H1 (cell line): ENCODE data around the gene SH3BP5. TPM values are rescaled to one million over a fixed set of nuclear protein-coding genes. Genes with fewer than 3 reads are reported as not detected.

ENCODE experiments used
- CTCF ChIA-PET: fragments of 300-600 bp; sonication (Branson Sonifier 250); formaldehyde crosslinking; loops from one replicate; lab custom pipeline; 2021; ENCODE audit not compliant: partially characterized antibody; lab: Charles Lee
- POLR2A ChIA-PET: fragments of 300-600 bp; sonication (Branson Sonifier 250); formaldehyde crosslinking; loops from one replicate; lab custom pipeline; 2021; ENCODE audit warnings: inconsistent platforms; ENCODE audit not compliant: partially characterized antibody; lab: Charles Lee
- DNase-seq, 2 experiments: peaks; one replicate each; pipeline versions ENCODE4 v3.0.0 to v3.0.0-alpha.2; 2010 to 2022; ENCODE audit warnings: low spot score in 2 of 2, low read depth in 1 of 2, mixed read lengths in 1 of 2
- FAIRE-seq: peaks from 2 replicates; lab custom pipeline; 2011; peaks lifted over from hg19 to GRCh38; lab: Jason Lieb, UNC
- H2AFZ ChIP-seq: 2 replicates; pipeline ENCODE4 v1.8.1; 2012; ENCODE audit warnings: low read length, inconsistent platforms
- H2AK5ac ChIP-seq: 2 replicates; pipeline ENCODE4 v1.6.1; 2013; ENCODE audit warnings: low read depth, low read length
- H2BK120ac ChIP-seq: replicated peaks from 2 replicates; pipeline ENCODE3; 2013; ENCODE audit warnings: low read depth, low read length, inconsistent platforms
- H2BK12ac ChIP-seq: 2 replicates; pipeline ENCODE4 v1.6.1; 2013; ENCODE audit warnings: low read depth, low read length
- H2BK15ac ChIP-seq: 2 replicates; pipeline ENCODE4 v1.6.1; 2013; ENCODE audit warnings: low read length
- H2BK20ac ChIP-seq: 2 replicates; pipeline ENCODE4 v1.6.1; 2013; ENCODE audit warnings: low read length
- H2BK5ac ChIP-seq: 2 replicates; pipeline ENCODE4 v1.6.1; 2013; ENCODE audit warnings: low read depth, low read length
- H3K14ac ChIP-seq: 2 replicates; pipeline ENCODE4 v1.6.1; 2013; ENCODE audit warnings: inconsistent platforms; ENCODE audit not compliant: insufficient read length
- H3K18ac ChIP-seq: 2 replicates; pipeline ENCODE4 v1.6.1; 2013; ENCODE audit warnings: low read length; ENCODE audit errors: extremely low read depth
- H3K23ac ChIP-seq: 2 replicates; pipeline ENCODE4 v1.6.1; 2013; ENCODE audit warnings: inconsistent platforms; ENCODE audit not compliant: insufficient read length
- H3K23me2 ChIP-seq: 2 replicates; pipeline ENCODE4 v1.6.1; 2013; ENCODE audit warnings: low read depth, low read length
- H3K27ac ChIP-seq: 2 replicates; pipeline ENCODE4 v1.6.1; 2011; ENCODE audit warnings: low read depth, low read length, inconsistent platforms
- H3K27me3 ChIP-seq, 4 experiments: replicated peaks in 1 of 4; 1 replicate in 1 of 4; 2 replicates in 3 of 4; pipeline versions ENCODE4 v1.6.1 to v1.8.1; 2011 to 2013; ENCODE audit warnings: low read length in 3 of 4, mild to moderate bottlenecking in 3 of 4, inconsistent platforms in 2 of 4, mixed read lengths in 2 of 4, moderate library complexity in 1 of 4; ENCODE audit not compliant: control insufficient read depth in 3 of 4, insufficient read depth in 3 of 4; ENCODE audit errors: extremely low read depth in 1 of 4
- H3K36me3 ChIP-seq, 4 experiments: 2 replicates each; pipeline versions ENCODE4 v1.6.1 to v1.8.1; 2011 to 2013; ENCODE audit warnings: mild to moderate bottlenecking in 4 of 4, low read length in 3 of 4, moderate library complexity in 2 of 4, control low read depth in 1 of 4, inconsistent platforms in 1 of 4; ENCODE audit not compliant: insufficient read depth in 4 of 4, control insufficient read depth in 2 of 4
- H3K4ac ChIP-seq: replicated peaks from 2 replicates; pipeline ENCODE3; 2013; ENCODE audit warnings: low read length, low read depth, mixed read lengths, inconsistent platforms; ENCODE audit not compliant: insufficient read length
- H3K4me1 ChIP-seq, 4 experiments: replicated peaks in 1 of 4; 1 replicate in 1 of 4; 2 replicates in 3 of 4; pipeline versions ENCODE4 v1.6.1 to v1.8.1; 2011 to 2013; ENCODE audit warnings: low read length in 3 of 4, inconsistent platforms in 2 of 4, mixed read lengths in 1 of 4; ENCODE audit not compliant: insufficient read depth in 4 of 4, control insufficient read depth in 3 of 4
- H3K4me2 ChIP-seq, 2 experiments: 2 replicates each; pipeline versions ENCODE4 v1.6.1 to v1.8.1; 2011 to 2013; ENCODE audit warnings: low read depth in 2 of 2, low read length in 2 of 2, control low read depth in 1 of 2, inconsistent platforms in 1 of 2, mild to moderate bottlenecking in 1 of 2; ENCODE audit not compliant: insufficient read depth in 1 of 2
- H3K4me3 ChIP-seq, 4 experiments: fragments of 200-600, 300-600 bp in 1 of 4; sonication (generic), shearing (Covaris generic), sonication (Bioruptor Twin) in 1 of 4; 2 replicates each; pipeline versions ENCODE4 v1.5.1 to v1.8.1; 2011 to 2016; ENCODE audit warnings: low read length in 4 of 4, low read depth in 3 of 4, control low read depth in 2 of 4, inconsistent platforms in 2 of 4, mild to moderate bottlenecking in 2 of 4, mixed read lengths in 1 of 4, moderate library complexity in 1 of 4; ENCODE audit not compliant: insufficient read depth in 2 of 4; ENCODE audit errors: extremely low read depth in 1 of 4
- H3K56ac ChIP-seq: replicated peaks from 2 replicates; pipeline ENCODE3; 2013; ENCODE audit warnings: low read depth, mild to moderate bottlenecking, mixed read lengths, low read length, inconsistent platforms; ENCODE audit not compliant: insufficient read length
- H3K79me1 ChIP-seq: 2 replicates; pipeline ENCODE4 v1.6.1; 2013; ENCODE audit warnings: low read depth, low read length, control low read depth
- H3K79me2 ChIP-seq, 2 experiments: 2 replicates each; pipeline versions ENCODE4 v1.6.1 to v1.8.1; 2012 to 2013; ENCODE audit warnings: low read length in 2 of 2, mild to moderate bottlenecking in 2 of 2, inconsistent platforms in 1 of 2; ENCODE audit not compliant: insufficient read depth in 2 of 2, control insufficient read depth in 1 of 2
- H3K9ac ChIP-seq, 4 experiments: replicated peaks in 1 of 4; 1 replicate in 1 of 4; 2 replicates in 3 of 4; pipeline versions ENCODE4 v1.6.1 to v1.8.1; 2011 to 2013; ENCODE audit warnings: low read depth in 3 of 4, low read length in 3 of 4, control low read depth in 2 of 4, mild to moderate bottlenecking in 2 of 4, moderate library complexity in 2 of 4, inconsistent platforms in 1 of 4; ENCODE audit errors: extremely low read depth in 1 of 4
- H3K9me3 ChIP-seq, 2 experiments: 2 replicates each; pipeline versions ENCODE4 v1.6.1 to v1.8.1; 2012 to 2013; ENCODE audit warnings: mild to moderate bottlenecking in 2 of 2, moderate library complexity in 2 of 2, control low read depth in 1 of 2, inconsistent platforms in 1 of 2, low read depth in 1 of 2, low read length in 1 of 2, mixed read lengths in 1 of 2; ENCODE audit not compliant: insufficient read depth in 2 of 2
- H4K20me1 ChIP-seq, 2 experiments: replicated peaks in 1 of 2; 2 replicates each; pipeline versions ENCODE3 to v1.8.1; 2011 to 2013; ENCODE audit warnings: inconsistent platforms in 2 of 2, low read length in 2 of 2, mild to moderate bottlenecking in 1 of 2; ENCODE audit not compliant: insufficient read depth in 2 of 2, control insufficient read depth in 1 of 2
- H4K5ac ChIP-seq: 2 replicates; pipeline ENCODE4 v1.6.1; 2013; ENCODE audit warnings: low read length, low read depth, mixed read lengths, inconsistent platforms; ENCODE audit not compliant: insufficient read length
- H4K8ac ChIP-seq: 2 replicates; pipeline ENCODE4 v1.8.0; 2013; ENCODE audit warnings: mild to moderate bottlenecking, moderate library complexity, low read length, inconsistent platforms; ENCODE audit not compliant: insufficient read depth; ENCODE audit errors: extremely low read depth
- H4K91ac ChIP-seq: replicated peaks from 2 replicates; pipeline ENCODE3; 2013; ENCODE audit warnings: low read length, mixed read lengths, inconsistent platforms; ENCODE audit not compliant: insufficient read length
- TBP ChIP-seq: IDR thresholded peaks from 2 replicates; pipeline ENCODE4 v1.6.1; 2011; ENCODE audit warnings: low read depth, low read length, improper control_type of control experiment
- WGBS, 2 experiments: shearing (Covaris generic) in 1 of 2; methylation state at CpG; one replicate each; pipeline versions ENCODE4 v1.1.6 to v1.1.7; 2013 to 2015; ENCODE audit warnings: low lambda C conversion rate in 2 of 2, mixed read lengths in 2 of 2, inconsistent platforms in 1 of 2, low coverage in 1 of 2, missing lambda C conversion rate in 1 of 2; ENCODE audit not compliant: insufficient replicate concordance in 2 of 2, insufficient coverage in 1 of 2, insufficient read length in 1 of 2; ENCODE audit errors: extremely low coverage in 1 of 2, missing lambda C conversion rate in 1 of 2; 5-methylcytosine and 5-hydroxymethylcytosine counted together
- polyA plus RNA-seq, 7 experiments: library from polyadenylated mRNA; depleted of rRNA in 3 of 7; stranded (reverse) in 5 of 7; unstranded in 2 of 7; fragments of >200 nt in 5 of 7; fragments of 200-250 nt in 2 of 7; gene quantifications; 1 replicate in 5 of 7; 2 replicates in 1 of 7; 4 replicates in 1 of 7; pipeline versions ENCODE4 v1.2.1 to v1.2.3, GENCODE V29; 2011 to 2013; ENCODE audit warnings: missing spikeins in 2 of 7, mixed read lengths in 2 of 7
- total RNA-seq: library from RNA; stranded (reverse); fragmentation: NEBNext Ultra II Directional; extraction: Animal tissue kit (Norgen Biotek cat#: 25700); gene quantifications from 2 replicates; pipeline ENCODE4 v1.2.1, GENCODE V29; 2021
- TF ChIP-seq, protein P1 (sequence below): IDR thresholded peaks from 2 replicates; pipeline ENCODE4 v1.6.1; 2012; ENCODE audit warnings: inconsistent platforms

SH3BP5 gene
- total and polyA plus RNA-seq, 2 of the 8 experiments (the other 6 are each of a cell fraction or from before 2014, with no cell fraction given) = 7.1 to 9.7 TPM

DNA sequence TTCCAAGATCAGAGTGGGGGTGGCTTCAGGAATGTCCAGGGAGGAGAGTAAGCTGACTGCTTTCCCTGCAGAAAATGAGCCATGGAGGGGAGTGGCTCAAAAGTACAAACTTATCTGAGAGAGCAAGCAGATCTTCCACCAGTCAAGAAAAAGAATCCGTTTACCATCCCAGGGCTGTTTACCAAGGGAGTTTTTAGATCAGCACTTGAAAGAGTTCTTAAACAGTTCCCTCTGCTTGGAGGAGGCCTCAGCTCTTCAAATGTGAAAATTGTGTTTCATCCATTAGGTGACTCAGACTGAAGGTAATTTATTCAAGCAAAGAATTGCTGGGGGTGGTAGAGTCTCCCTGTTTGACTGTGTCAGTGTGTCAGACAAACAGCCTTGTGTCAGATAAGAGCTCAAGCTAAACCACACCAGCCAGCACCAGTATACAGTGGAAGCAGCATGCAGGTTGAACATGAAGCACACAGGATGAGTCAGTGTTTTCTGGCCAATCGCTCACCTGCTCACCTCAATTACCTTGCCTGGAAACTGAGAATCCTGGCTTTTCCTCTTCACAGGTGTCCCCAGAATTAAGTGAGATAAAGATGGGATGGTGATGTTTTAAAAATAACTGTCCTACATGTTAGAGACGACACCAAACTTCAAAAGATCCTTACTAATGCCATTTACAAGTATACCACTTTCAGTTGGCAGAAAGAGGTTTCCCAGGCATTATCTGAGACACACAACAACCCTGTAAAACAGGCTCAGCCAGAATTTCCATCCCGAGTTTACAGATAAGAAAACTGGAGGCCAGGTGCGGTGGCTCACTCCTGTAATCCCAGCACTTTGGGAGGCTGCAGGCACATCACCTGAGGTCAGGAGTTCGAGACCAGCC lies 21.7 kb downstream of the SH3BP5 start:
- no peak for DNase-seq
- no peak overlapping the region for H4K8ac ChIP-seq
- no peak overlapping the region for H2BK15ac ChIP-seq
- H4K20me1 ChIP-seq = no peaks in the 10 kb centered on the region
- FAIRE-seq = no peak
- no peak overlapping the region for H3K27ac ChIP-seq
- no peak overlapping the region for H4K91ac ChIP-seq
- no peak overlapping the region for H2AK5ac ChIP-seq
- H2BK20ac ChIP-seq = no peak overlapping the region
- H3K79me1 ChIP-seq = no peaks in the 10 kb centered on the region
- no peaks in the 10 kb centered on the region for H3K23me2 ChIP-seq
- H3K79me2 ChIP-seq = no peaks in the 10 kb centered on the region; a peak in 1 of 4 replicates
- no peak overlapping the region for H2BK12ac ChIP-seq
- no peak overlapping the region for H3K4me3 ChIP-seq
- 82% methylated on average over 6 of the region's 6 CpGs; no CpG with 5 or more reads in 1 of the 2 experiments for whole genome bisulfite sequencing, 2 experiments
- H3K56ac ChIP-seq = no peak overlapping the region
- no peak overlapping the region for H2BK5ac ChIP-seq
- no peak overlapping the region for H2AFZ ChIP-seq
- no peak overlapping the region for H3K4me2 ChIP-seq
- no peak overlapping the region for H3K14ac ChIP-seq
- H4K5ac ChIP-seq = no peak overlapping the region
- no peak overlapping the region for H3K18ac ChIP-seq
- no peaks in the 10 kb centered on the region for H3K27me3 ChIP-seq
- no peak overlapping the region for H2BK120ac ChIP-seq
- H3K4me1 ChIP-seq = peaks cover 2 to 10% (median 6%) of the 10 kb centered on the region in 4 experiments; a peak in 4 of 7 replicates
- ChIA-PET CTCF (interaction anchor here (0.7 to 2.0 kb wide), 5 partner anchors 10 to 42 kb away, joined by 3 to 6 read pairs (median 3); no protein-coding TSS in a partner anchor), POLR2A (interaction anchor here (0.9 to 1.2 kb wide), 2 partner anchors 10 to 14 kb away, joined by 3 read pairs; no protein-coding TSS in a partner anchor)
- no peak overlapping the region for H3K23ac ChIP-seq
- H3K36me3 ChIP-seq = no peaks in the 10 kb centered on the region
- TF ChIP-seq TBP = no peak
- TF ChIP-seq, protein P1, sequence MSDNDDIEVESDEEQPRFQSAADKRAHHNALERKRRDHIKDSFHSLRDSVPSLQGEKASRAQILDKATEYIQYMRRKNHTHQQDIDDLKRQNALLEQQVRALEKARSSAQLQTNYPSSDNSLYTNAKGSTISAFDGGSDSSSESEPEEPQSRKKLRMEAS = peak; percentile 22; the same call in 1 of the 2 replicates
- no peak overlapping the region for H3K9ac ChIP-seq
- H3K4ac ChIP-seq = no peak overlapping the region
- no peaks in the 10 kb centered on the region for H3K9me3 ChIP-seq
